ENCODE measurements around the gene MRTO4. TPM values are rescaled to one million over a fixed set of nuclear protein-coding genes. Genes with fewer than 3 reads are reported as not detected.
"Not testable (repeated sequence)": the region's sequence is repeated elsewhere in the genome, so short reads cannot be mapped to it uniquely, and the experiment has no call there.

The MRTO4 gene
- total RNA-seq, 1 experiment from 2014 or later = 15.4 TPM

GRCh38 chr1:19255288-19255687 is 3.7 kb downstream of the MRTO4 start:
- peaks cover 34% of the 10 kb centered on the region for H3K36me3 ChIP-seq (ENCODE audit: insufficient read depth, low read length)
- H3K79me2 ChIP-seq (ENCODE audit: low read length) = peaks cover 65% of the 10 kb centered on the region
- H4K20me1 ChIP-seq (ENCODE audit: insufficient read depth, low read depth, low read length) = peaks cover 29% of the 10 kb centered on the region

GRCh38 chr1:19256301-19256700 is 4.7 kb downstream of the MRTO4 start:
- Histone ChIP-seq H4K20me1 (ENCODE audit: insufficient read depth, low read depth, low read length) (peaks cover 29% of the 10 kb centered on the region), H3K79me2 (ENCODE audit: low read length) (peaks cover 55% of the 10 kb centered on the region), H3K36me3 (ENCODE audit: insufficient read depth, low read length) (peaks cover 38% of the 10 kb centered on the region), H3K4me1 (ENCODE audit: low read length) (peaks cover 47% of the 10 kb centered on the region), H3K4me2 (ENCODE audit: low read depth, low read length, poor library complexity, severe bottlenecking) (peak overlapping the region; percentile 20)
- not testable (repeated sequence) for H3K9ac ChIP-seq (ENCODE audit: low read length); H3K9me2 ChIP-seq (replicated peaks; ENCODE audit: insufficient read depth, low read length); H3K9me3 ChIP-seq (ENCODE audit: low read length); H3K27ac ChIP-seq (ENCODE audit: low read length); DNase-seq; H2AFZ ChIP-seq (ENCODE audit: low read length); H3K27me3 ChIP-seq (ENCODE audit: low read length); H3K4me3 ChIP-seq (ENCODE audit: low read length)

More at GRCh38 chr1:19255288-19255687, 3.7 kb downstream of the MRTO4 start:
- no peaks in the 10 kb centered on the region for H3K27me3 ChIP-seq (ENCODE audit: low read length)
- H3K4me2 ChIP-seq (ENCODE audit: low read depth, low read length, poor library complexity, severe bottlenecking) = no peak overlapping the region
- H3K4me1 ChIP-seq (ENCODE audit: low read length) = peaks cover 51% of the 10 kb centered on the region
- DNase-seq = no peak
- H3K4me3 ChIP-seq (ENCODE audit: low read length) = no peak overlapping the region
- no peaks in the 10 kb centered on the region for H3K9me3 ChIP-seq (ENCODE audit: low read length)
- no peak overlapping the region for H3K9ac ChIP-seq (ENCODE audit: low read length)
- H3K9me2 ChIP-seq (replicated peaks; ENCODE audit: insufficient read depth, low read length) = no peaks in the 10 kb centered on the region
- H3K27ac ChIP-seq (ENCODE audit: low read length) = no peak overlapping the region
- no peak overlapping the region for H2AFZ ChIP-seq (ENCODE audit: low read length)

- no peak overlapping the region for H2AFZ ChIP-seq (ENCODE audit: low read length)
- peaks cover 29% of the 10 kb centered on the region for H4K20me1 ChIP-seq (ENCODE audit: insufficient read depth, low read depth, low read length)
- H3K36me3 ChIP-seq (ENCODE audit: insufficient read depth, low read length) = peaks cover 38% of the 10 kb centered on the region
- no peak overlapping the region for H3K27ac ChIP-seq (ENCODE audit: low read length)
- H3K4me1 ChIP-seq (ENCODE audit: low read length) = peaks cover 47% of the 10 kb centered on the region
- peaks cover 44% of the 10 kb centered on the region for H3K79me2 ChIP-seq (ENCODE audit: low read length)
- H3K9me2 ChIP-seq (replicated peaks; ENCODE audit: insufficient read depth, low read length) = no peaks in the 10 kb centered on the region
- no peak overlapping the region for H3K4me2 ChIP-seq (ENCODE audit: low read depth, low read length, poor library complexity, severe bottlenecking)
- H3K9ac ChIP-seq (ENCODE audit: low read length) = no peak overlapping the region
- no peak for DNase-seq
- no peaks in the 10 kb centered on the region for H3K27me3 ChIP-seq (ENCODE audit: low read length)
- H3K9me3 ChIP-seq (ENCODE audit: low read length) = no peaks in the 10 kb centered on the region
- no peak overlapping the region for H3K4me3 ChIP-seq (ENCODE audit: low read length)
Observed at GRCh38 chr1:19257178-19257914, 5.7 kb downstream of the MRTO4 start.

GRCh38 chr1:19258353-19258752 is 6.7 kb downstream of the MRTO4 start:
- no peak overlapping the region for H3K9ac ChIP-seq (ENCODE audit: low read length)

GRCh38 chr1:19260211-19261138 is 8.9 kb downstream of the MRTO4 start:
- peaks cover 17% of the 10 kb centered on the region for H3K4me1 ChIP-seq (ENCODE audit: low read length)
- H3K4me3 ChIP-seq (ENCODE audit: low read length) = no peak overlapping the region
- peaks cover 13% of the 10 kb centered on the region for H3K79me2 ChIP-seq (ENCODE audit: low read length)
- H3K9me2 ChIP-seq (replicated peaks; ENCODE audit: insufficient read depth, low read length) = no peaks in the 10 kb centered on the region
- no peak overlapping the region for H2AFZ ChIP-seq (ENCODE audit: low read length)
- no peak for DNase-seq
- no peaks in the 10 kb centered on the region for H4K20me1 ChIP-seq (ENCODE audit: insufficient read depth, low read depth, low read length)
- no peaks in the 10 kb centered on the region for H3K9me3 ChIP-seq (ENCODE audit: low read length)
- H3K27ac ChIP-seq (ENCODE audit: low read length) = no peak overlapping the region
- no peaks in the 10 kb centered on the region for H3K27me3 ChIP-seq (ENCODE audit: low read length)
- H3K4me2 ChIP-seq (ENCODE audit: low read depth, low read length, poor library complexity, severe bottlenecking) = no peak overlapping the region
- peaks cover 25% of the 10 kb centered on the region for H3K36me3 ChIP-seq (ENCODE audit: insufficient read depth, low read length)
- H3K9ac ChIP-seq (ENCODE audit: low read length) = no peak overlapping the region

More at GRCh38 chr1:19258353-19258752, 6.7 kb downstream of the MRTO4 start:
- H2AFZ ChIP-seq (ENCODE audit: low read length) = no peak overlapping the region
- peaks cover 38% of the 10 kb centered on the region for H3K36me3 ChIP-seq (ENCODE audit: insufficient read depth, low read length)
- no peaks in the 10 kb centered on the region for H3K9me2 ChIP-seq (replicated peaks; ENCODE audit: insufficient read depth, low read length)
- H3K4me1 ChIP-seq (ENCODE audit: low read length) = peaks cover 38% of the 10 kb centered on the region
- peaks cover 34% of the 10 kb centered on the region for H3K79me2 ChIP-seq (ENCODE audit: low read length)
- H3K4me2 ChIP-seq (ENCODE audit: low read depth, low read length, poor library complexity, severe bottlenecking) = no peak overlapping the region
- H3K4me3 ChIP-seq (ENCODE audit: low read length) = no peak overlapping the region
- H4K20me1 ChIP-seq (ENCODE audit: insufficient read depth, low read depth, low read length) = peaks cover 21% of the 10 kb centered on the region
- no peaks in the 10 kb centered on the region for H3K9me3 ChIP-seq (ENCODE audit: low read length)
- no peaks in the 10 kb centered on the region for H3K27me3 ChIP-seq (ENCODE audit: low read length)
- DNase-seq = no peak
- H3K27ac ChIP-seq (ENCODE audit: low read length) = no peak overlapping the region

GRCh38 chr1:19262047-19262446 is 10.4 kb downstream of the MRTO4 start:
- Histone ChIP-seq H3K27me3 (ENCODE audit: low read length) (no peaks in the 10 kb centered on the region), H4K20me1 (ENCODE audit: insufficient read depth, low read depth, low read length) (no peaks in the 10 kb centered on the region), H3K79me2 (ENCODE audit: low read length) (no peaks in the 10 kb centered on the region; the same call in 1 of the 2 replicates), H3K4me2 (ENCODE audit: low read depth, low read length, poor library complexity, severe bottlenecking) (no peak overlapping the region), H3K9ac (ENCODE audit: low read length) (no peak overlapping the region), H3K9me2 (replicated peaks; ENCODE audit: insufficient read depth, low read length) (no peaks in the 10 kb centered on the region), H3K27ac (ENCODE audit: low read length) (no peak overlapping the region), H3K4me3 (ENCODE audit: low read length) (no peak overlapping the region), H3K36me3 (ENCODE audit: insufficient read depth, low read length) (peaks cover 20% of the 10 kb centered on the region), H2AFZ (ENCODE audit: low read length) (no peak overlapping the region), H3K4me1 (ENCODE audit: low read length) (peaks cover 1% of the 10 kb centered on the region), H3K9me3 (ENCODE audit: low read length) (no peaks in the 10 kb centered on the region)
- DNase-seq = no peak

GRCh38 chr1:19262744-19263143 is 11.1 kb downstream of the MRTO4 start:
- Histone ChIP-seq H3K36me3 (ENCODE audit: insufficient read depth, low read length) (peaks cover 13% of the 10 kb centered on the region), H3K79me2 (ENCODE audit: low read length) (no peaks in the 10 kb centered on the region), H3K9me2 (replicated peaks; ENCODE audit: insufficient read depth, low read length) (no peaks in the 10 kb centered on the region), H3K4me2 (ENCODE audit: low read depth, low read length, poor library complexity, severe bottlenecking) (no peak overlapping the region), H2AFZ (ENCODE audit: low read length) (no peak overlapping the region), H3K27ac (ENCODE audit: low read length) (no peak overlapping the region), H3K9me3 (ENCODE audit: low read length) (no peaks in the 10 kb centered on the region), H3K4me1 (ENCODE audit: low read length) (no peaks in the 10 kb centered on the region), H3K9ac (ENCODE audit: low read length) (no peak overlapping the region), H3K27me3 (ENCODE audit: low read length) (no peaks in the 10 kb centered on the region), H4K20me1 (ENCODE audit: insufficient read depth, low read depth, low read length) (no peaks in the 10 kb centered on the region), H3K4me3 (ENCODE audit: low read length) (no peak overlapping the region)
- DNase-seq = no peak

GRCh38 chr1:19268445-19268844 is 16.8 kb downstream of the MRTO4 start:
- no peak overlapping the region for H2AFZ ChIP-seq (ENCODE audit: low read length)
- H3K4me3 ChIP-seq (ENCODE audit: low read length) = no peak overlapping the region
- no peaks in the 10 kb centered on the region for H4K20me1 ChIP-seq (ENCODE audit: insufficient read depth, low read depth, low read length)
- no peaks in the 10 kb centered on the region for H3K9me2 ChIP-seq (replicated peaks; ENCODE audit: insufficient read depth, low read length)
- H3K4me2 ChIP-seq (ENCODE audit: low read depth, low read length, poor library complexity, severe bottlenecking) = no peak overlapping the region
- H3K27me3 ChIP-seq (ENCODE audit: low read length) = no peaks in the 10 kb centered on the region
- DNase-seq = no peak
- H3K27ac ChIP-seq (ENCODE audit: low read length) = no peak overlapping the region
- no peak overlapping the region for H3K9ac ChIP-seq (ENCODE audit: low read length)
- no peaks in the 10 kb centered on the region for H3K36me3 ChIP-seq (ENCODE audit: insufficient read depth, low read length)
- no peaks in the 10 kb centered on the region for H3K9me3 ChIP-seq (ENCODE audit: low read length)
- H3K4me1 ChIP-seq (ENCODE audit: low read length) = no peaks in the 10 kb centered on the region
- no peaks in the 10 kb centered on the region for H3K79me2 ChIP-seq (ENCODE audit: low read length)

Data from Karpas-422 (cell line).